GM20431 (cell line): ENCODE data around the gene RPS14.

Source experiments
- in situ Hi-C: fragments of 300-500 bp; cut with MseI, MboI; formaldehyde crosslinking; loops from one replicate; pipeline ENCODE4 v1.15.0; 2020; ENCODE audit warnings: low sequenced_read_pairs; ENCODE audit not compliant: unreplicated experiment

RPS14 gene

GRCh38 chr5:150449517-150450339 lies at the start of gene RPS14:
Gene RPS14, minus strand, starts transcription at chr5:150449739. Its CDS starts 2,006 bp downstream, at chr5:150447733.
- in situ Hi-C loops, result loop anchor here (10.0 kb wide), 1 partner anchor 95 kb away; no protein-coding TSS in a partner anchor

GRCh38 chr5:150498971-150499370 lies 49.4 kb upstream of the RPS14 start:
- in situ Hi-C loops, result no loop called here

- in situ Hi-C loops, result no loop called here
These were observed 49.0 kb upstream of the RPS14 start for GRCh38 chr5:150498501-150498900.

GRCh38 chr5:150497989-150498317 lies 48.4 kb upstream of the RPS14 start:
- in situ Hi-C loops, result no loop called here

- in situ Hi-C loops, result no loop called here
These were observed 47.9 kb upstream of the RPS14 start for GRCh38 chr5:150497274-150497988.

- in situ Hi-C loops, result no loop called here
These were observed 47.0 kb upstream of the RPS14 start for GRCh38 chr5:150496534-150496933.

GRCh38 chr5:150496098-150496497 lies 46.6 kb upstream of the RPS14 start:
- in situ Hi-C loops, result no loop called here

- in situ Hi-C loops, result no loop called here
These were observed 43.1 kb upstream of the RPS14 start for GRCh38 chr5:150492621-150493020.

GRCh38 chr5:150491876-150492275 lies 42.3 kb upstream of the RPS14 start:
- in situ Hi-C loops, result no loop called here

- in situ Hi-C loops, result no loop called here
These were observed 41.2 kb upstream of the RPS14 start for GRCh38 chr5:150490754-150491153.

GRCh38 chr5:150490296-150490669 lies 40.7 kb upstream of the RPS14 start:
- in situ Hi-C loops, result no loop called here

- in situ Hi-C loops, result no loop called here
These were observed 40.1 kb upstream of the RPS14 start for GRCh38 chr5:150489360-150490295.

GRCh38 chr5:150488519-150489359 lies 39.2 kb upstream of the RPS14 start:
- in situ Hi-C loops, result no loop called here

- in situ Hi-C loops, result no loop called here
These were observed 37.9 kb upstream of the RPS14 start for GRCh38 chr5:150487199-150488061.

GRCh38 chr5:150486402-150487198 lies 37.1 kb upstream of the RPS14 start:
- in situ Hi-C loops, result no loop called here

GRCh38 chr5:150485693-150486401 lies 36.3 kb upstream of the RPS14 start:
- in situ Hi-C loops, result no loop called here

GRCh38 chr5:150484964-150485692 lies 35.6 kb upstream of the RPS14 start:
- in situ Hi-C loops, result no loop called here
